Erythroblast (primary cell): ENCODE measurements around the gene CPED1.

Experiments used
- GATA1 ChIP-seq: IDR thresholded peaks from 2 replicates; pipeline ENCODE4 v1.6.1; 2011; ENCODE audit warnings: low read depth, mild to moderate bottlenecking, control low read depth, low read length, moderate library complexity
- POLR2A ChIP-seq: IDR thresholded peaks from 2 replicates; pipeline ENCODE4 v1.6.1; 2011; ENCODE audit warnings: mild to moderate bottlenecking, low read length

DNA sequence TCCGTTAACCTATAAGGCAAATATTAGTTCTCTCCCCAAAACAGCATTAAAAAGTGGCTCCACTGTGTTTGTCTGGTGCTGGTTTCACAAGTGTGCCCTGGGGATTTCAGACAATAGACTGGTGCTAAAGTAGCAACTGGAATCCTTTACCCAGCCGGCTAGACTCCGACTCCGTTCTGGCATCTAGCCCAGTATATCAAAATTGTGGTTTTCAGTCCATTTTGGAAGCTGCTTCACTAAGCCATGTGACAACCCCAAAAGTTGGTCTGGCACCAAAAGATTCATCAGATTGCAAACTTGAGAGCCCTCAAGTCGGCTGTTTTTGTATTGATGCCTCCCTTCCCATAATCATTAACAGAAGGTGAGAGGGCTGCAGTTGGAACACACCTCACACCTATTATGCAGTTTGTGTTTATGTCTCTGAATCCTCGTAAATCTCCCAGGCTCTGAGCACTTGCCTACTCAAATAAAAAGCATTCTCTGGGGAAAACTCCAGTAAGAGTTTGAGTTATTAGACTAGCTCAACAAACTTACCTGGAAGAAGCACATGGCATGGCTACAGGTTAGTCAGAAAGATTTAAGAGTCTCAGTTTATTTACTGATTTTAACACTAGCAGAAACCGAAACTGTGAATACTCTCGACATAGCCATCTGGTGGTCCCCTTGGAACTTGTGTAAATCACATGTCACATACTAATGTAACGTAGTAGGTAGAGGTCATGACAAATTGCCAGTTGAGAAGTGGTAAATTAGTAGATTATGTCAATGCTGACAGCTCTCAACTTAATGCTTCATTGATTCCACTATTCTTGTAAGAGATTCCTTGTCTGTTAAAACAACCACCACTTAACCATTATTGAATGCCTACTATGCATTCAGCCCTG lies 325.5 kb downstream of the CPED1 start:
- TF ChIP-seq POLR2A (no peak), GATA1 (no peak)
